Activated naive CD4-positive, alpha-beta T cell treated with anti-CD3 and anti-CD28 coated beads, Interleukin-2, amount 50 U/mL, for 72 hours (primary cell): ENCODE results near the gene EHD4. TPM values are rescaled to one million over a fixed set of nuclear protein-coding genes. Genes with fewer than 3 reads are reported as not detected.

Experiments
- ATAC-seq, 2 donors: fragments of 150-1000 bp; cut with Tn5 transposase; 2 replicates each; pipeline ENCODE4 v1.10.0; 2021; ENCODE audit warnings: mild to moderate bottlenecking in 2 of 2, moderate library complexity in 2 of 2
- DNase-seq, 2 donors: peaks; one replicate each; pipeline ENCODE4 v3.0.0; 2021 to 2022; ENCODE audit warnings: low spot score in 2 of 2
- H3K27ac Mint-ChIP-seq, 2 donors: one replicate each; pipeline ENCODE4 v1.8.0; 2022; ENCODE audit warnings: mild to moderate bottlenecking in 2 of 2, mixed read lengths in 2 of 2
- H3K36me3 Mint-ChIP-seq, 2 donors: one replicate each; pipeline ENCODE4 v1.8.0; 2022; ENCODE audit warnings: mixed read lengths in 2 of 2
- H3K9me3 Mint-ChIP-seq, 2 donors: one replicate each; pipeline ENCODE4 v1.8.0; 2022; ENCODE audit warnings: mixed read lengths in 2 of 2
- total RNA-seq, 2 donors: library from RNA; stranded (reverse); gene quantifications; one replicate each; pipeline ENCODE4 v1.2.3, GENCODE V29; 2022

Gene EHD4
- total RNA-seq, 2 donors from 2014 or later = 25.3 to 60.0 TPM

- Mint-ChIP-seq H3K27ac (peak overlapping the region in 1 of 2 donors; percentile 0), H3K36me3 (no peaks in the 10 kb centered on the region), H3K9me3 (no peaks in the 10 kb centered on the region)
- no peak for DNase-seq
- ATAC-seq = no peak
Measured at GRCh38 chr15:41849861-41850260, 122.5 kb downstream of the EHD4 start.

- DNase-seq (no peak), ATAC-seq (no peak)
- no peaks in the 10 kb centered on the region for H3K36me3 Mint-ChIP-seq
- H3K27ac Mint-ChIP-seq = peak overlapping the region in 1 of 2 donors; percentile 0
- no peaks in the 10 kb centered on the region for H3K9me3 Mint-ChIP-seq
Measured at GRCh38 chr15:41849204-41849603, 123.2 kb downstream of the EHD4 start.

GRCh38 chr15:41848631-41849030, 123.7 kb downstream of the EHD4 start:
- peak; percentile 43 to 68 for ATAC-seq
- DNase-seq = no peak
- no peaks in the 10 kb centered on the region for H3K9me3 Mint-ChIP-seq
- peak overlapping the region in 1 of 2 donors; percentile 0 for H3K27ac Mint-ChIP-seq
- H3K36me3 Mint-ChIP-seq = no peaks in the 10 kb centered on the region

- peak overlapping the region; percentile 36 to 68 for H3K27ac Mint-ChIP-seq
- ATAC-seq = no peak
- no peak for DNase-seq
- H3K36me3 Mint-ChIP-seq = no peaks in the 10 kb centered on the region
- H3K9me3 Mint-ChIP-seq = no peaks in the 10 kb centered on the region
Measured at GRCh38 chr15:41847981-41848380, 124.4 kb downstream of the EHD4 start.

GRCh38 chr15:41847206-41847605, 125.2 kb downstream of the EHD4 start:
- no peaks in the 10 kb centered on the region for H3K9me3 Mint-ChIP-seq
- DNase-seq = no peak
- H3K36me3 Mint-ChIP-seq = no peaks in the 10 kb centered on the region
- H3K27ac Mint-ChIP-seq = peak overlapping the region in 1 of 2 donors; percentile 68
- no peak for ATAC-seq

Other genes with a start within 250 kb of the EHD4 start
- 10 to 100 TPM; 31.0 to 31.3 TPM for gene MAPKBP1, start 198.1 kb downstream of the EHD4 start, total RNA-seq
- gene JMJD7, start 144.5 kb downstream of the EHD4 start, total RNA-seq = 10 to 100 TPM; 13.5 to 17.7 TPM
- gene PLA2G4B, start 133.7 kb downstream of the EHD4 start, total RNA-seq = 1 to 10 TPM; 8.3 to 9.4 TPM
- 1 to 10 TPM in 1 of 2 donors, under 1 TPM in 1; 0.55 to 1.4 TPM for gene SPTBN5, start 78.5 kb downstream of the EHD4 start, total RNA-seq
- gene PLA2G4E, start 48.5 kb upstream of the EHD4 start, total RNA-seq = not detected
- gene PLA2G4D, start 122.0 kb upstream of the EHD4 start, total RNA-seq = not detected
- not detected for gene PLA2G4F, start 184.1 kb upstream of the EHD4 start, total RNA-seq
- 10 to 100 TPM; 55.2 to 90.7 TPM for gene VPS39, start 235.7 kb upstream of the EHD4 start, total RNA-seq